H1 (cell line): ENCODE measurements around the gene CARD18. TPM values are rescaled to one million over a fixed set of nuclear protein-coding genes. Genes with fewer than 3 reads are reported as not detected.

Experiments used
- CTCF ChIA-PET: fragments of 300-600 bp; sonication (Branson Sonifier 250); formaldehyde crosslinking; loops from one replicate; lab custom pipeline; 2021; ENCODE audit not compliant: partially characterized antibody; lab: Charles Lee
- POLR2A ChIA-PET: fragments of 300-600 bp; sonication (Branson Sonifier 250); formaldehyde crosslinking; loops from one replicate; lab custom pipeline; 2021; ENCODE audit warnings: inconsistent platforms; ENCODE audit not compliant: partially characterized antibody; lab: Charles Lee
- DNase-seq, 2 experiments: peaks; one replicate each; pipeline versions ENCODE4 v3.0.0 to v3.0.0-alpha.2; 2010 to 2022; ENCODE audit warnings: low spot score in 2 of 2, low read depth in 1 of 2, mixed read lengths in 1 of 2
- FAIRE-seq: peaks from 2 replicates; lab custom pipeline; 2011; peaks lifted over from hg19 to GRCh38; lab: Jason Lieb, UNC
- H2AFZ ChIP-seq: 2 replicates; pipeline ENCODE4 v1.8.1; 2012; ENCODE audit warnings: low read length, inconsistent platforms
- H2AK5ac ChIP-seq: 2 replicates; pipeline ENCODE4 v1.6.1; 2013; ENCODE audit warnings: low read depth, low read length
- H2BK120ac ChIP-seq: replicated peaks from 2 replicates; pipeline ENCODE3; 2013; ENCODE audit warnings: low read depth, low read length, inconsistent platforms
- H2BK12ac ChIP-seq: 2 replicates; pipeline ENCODE4 v1.6.1; 2013; ENCODE audit warnings: low read depth, low read length
- H2BK15ac ChIP-seq: 2 replicates; pipeline ENCODE4 v1.6.1; 2013; ENCODE audit warnings: low read length
- H2BK20ac ChIP-seq: 2 replicates; pipeline ENCODE4 v1.6.1; 2013; ENCODE audit warnings: low read length
- H2BK5ac ChIP-seq: 2 replicates; pipeline ENCODE4 v1.6.1; 2013; ENCODE audit warnings: low read depth, low read length
- H3K14ac ChIP-seq: 2 replicates; pipeline ENCODE4 v1.6.1; 2013; ENCODE audit warnings: inconsistent platforms; ENCODE audit not compliant: insufficient read length
- H3K18ac ChIP-seq: 2 replicates; pipeline ENCODE4 v1.6.1; 2013; ENCODE audit warnings: low read length; ENCODE audit errors: extremely low read depth
- H3K23ac ChIP-seq: 2 replicates; pipeline ENCODE4 v1.6.1; 2013; ENCODE audit warnings: inconsistent platforms; ENCODE audit not compliant: insufficient read length
- H3K23me2 ChIP-seq: 2 replicates; pipeline ENCODE4 v1.6.1; 2013; ENCODE audit warnings: low read depth, low read length
- H3K27ac ChIP-seq: 2 replicates; pipeline ENCODE4 v1.6.1; 2011; ENCODE audit warnings: low read depth, low read length, inconsistent platforms
- H3K27me3 ChIP-seq, 4 experiments: replicated peaks in 1 of 4; 1 replicate in 1 of 4; 2 replicates in 3 of 4; pipeline versions ENCODE4 v1.6.1 to v1.8.1; 2011 to 2013; ENCODE audit warnings: low read length in 3 of 4, mild to moderate bottlenecking in 3 of 4, inconsistent platforms in 2 of 4, mixed read lengths in 2 of 4, moderate library complexity in 1 of 4; ENCODE audit not compliant: control insufficient read depth in 3 of 4, insufficient read depth in 3 of 4; ENCODE audit errors: extremely low read depth in 1 of 4
- H3K36me3 ChIP-seq, 4 experiments: 2 replicates each; pipeline versions ENCODE4 v1.6.1 to v1.8.1; 2011 to 2013; ENCODE audit warnings: mild to moderate bottlenecking in 4 of 4, low read length in 3 of 4, moderate library complexity in 2 of 4, control low read depth in 1 of 4, inconsistent platforms in 1 of 4; ENCODE audit not compliant: insufficient read depth in 4 of 4, control insufficient read depth in 2 of 4
- H3K4ac ChIP-seq: replicated peaks from 2 replicates; pipeline ENCODE3; 2013; ENCODE audit warnings: low read length, low read depth, mixed read lengths, inconsistent platforms; ENCODE audit not compliant: insufficient read length
- H3K4me1 ChIP-seq, 4 experiments: replicated peaks in 1 of 4; 1 replicate in 1 of 4; 2 replicates in 3 of 4; pipeline versions ENCODE4 v1.6.1 to v1.8.1; 2011 to 2013; ENCODE audit warnings: low read length in 3 of 4, inconsistent platforms in 2 of 4, mixed read lengths in 1 of 4; ENCODE audit not compliant: insufficient read depth in 4 of 4, control insufficient read depth in 3 of 4
- H3K4me2 ChIP-seq, 2 experiments: 2 replicates each; pipeline versions ENCODE4 v1.6.1 to v1.8.1; 2011 to 2013; ENCODE audit warnings: low read depth in 2 of 2, low read length in 2 of 2, control low read depth in 1 of 2, inconsistent platforms in 1 of 2, mild to moderate bottlenecking in 1 of 2; ENCODE audit not compliant: insufficient read depth in 1 of 2
- H3K4me3 ChIP-seq, 4 experiments: fragments of 200-600, 300-600 bp in 1 of 4; sonication (generic), shearing (Covaris generic), sonication (Bioruptor Twin) in 1 of 4; 2 replicates each; pipeline versions ENCODE4 v1.5.1 to v1.8.1; 2011 to 2016; ENCODE audit warnings: low read length in 4 of 4, low read depth in 3 of 4, control low read depth in 2 of 4, inconsistent platforms in 2 of 4, mild to moderate bottlenecking in 2 of 4, mixed read lengths in 1 of 4, moderate library complexity in 1 of 4; ENCODE audit not compliant: insufficient read depth in 2 of 4; ENCODE audit errors: extremely low read depth in 1 of 4
- H3K56ac ChIP-seq: replicated peaks from 2 replicates; pipeline ENCODE3; 2013; ENCODE audit warnings: low read depth, mild to moderate bottlenecking, mixed read lengths, low read length, inconsistent platforms; ENCODE audit not compliant: insufficient read length
- H3K79me1 ChIP-seq: 2 replicates; pipeline ENCODE4 v1.6.1; 2013; ENCODE audit warnings: low read depth, low read length, control low read depth
- H3K79me2 ChIP-seq, 2 experiments: 2 replicates each; pipeline versions ENCODE4 v1.6.1 to v1.8.1; 2012 to 2013; ENCODE audit warnings: low read length in 2 of 2, mild to moderate bottlenecking in 2 of 2, inconsistent platforms in 1 of 2; ENCODE audit not compliant: insufficient read depth in 2 of 2, control insufficient read depth in 1 of 2
- H3K9ac ChIP-seq, 4 experiments: replicated peaks in 1 of 4; 1 replicate in 1 of 4; 2 replicates in 3 of 4; pipeline versions ENCODE4 v1.6.1 to v1.8.1; 2011 to 2013; ENCODE audit warnings: low read depth in 3 of 4, low read length in 3 of 4, control low read depth in 2 of 4, mild to moderate bottlenecking in 2 of 4, moderate library complexity in 2 of 4, inconsistent platforms in 1 of 4; ENCODE audit errors: extremely low read depth in 1 of 4
- H3K9me3 ChIP-seq, 2 experiments: 2 replicates each; pipeline versions ENCODE4 v1.6.1 to v1.8.1; 2012 to 2013; ENCODE audit warnings: mild to moderate bottlenecking in 2 of 2, moderate library complexity in 2 of 2, control low read depth in 1 of 2, inconsistent platforms in 1 of 2, low read depth in 1 of 2, low read length in 1 of 2, mixed read lengths in 1 of 2; ENCODE audit not compliant: insufficient read depth in 2 of 2
- H4K20me1 ChIP-seq, 2 experiments: replicated peaks in 1 of 2; 2 replicates each; pipeline versions ENCODE3 to v1.8.1; 2011 to 2013; ENCODE audit warnings: inconsistent platforms in 2 of 2, low read length in 2 of 2, mild to moderate bottlenecking in 1 of 2; ENCODE audit not compliant: insufficient read depth in 2 of 2, control insufficient read depth in 1 of 2
- H4K5ac ChIP-seq: 2 replicates; pipeline ENCODE4 v1.6.1; 2013; ENCODE audit warnings: low read length, low read depth, mixed read lengths, inconsistent platforms; ENCODE audit not compliant: insufficient read length
- H4K8ac ChIP-seq: 2 replicates; pipeline ENCODE4 v1.8.0; 2013; ENCODE audit warnings: mild to moderate bottlenecking, moderate library complexity, low read length, inconsistent platforms; ENCODE audit not compliant: insufficient read depth; ENCODE audit errors: extremely low read depth
- H4K91ac ChIP-seq: replicated peaks from 2 replicates; pipeline ENCODE3; 2013; ENCODE audit warnings: low read length, mixed read lengths, inconsistent platforms; ENCODE audit not compliant: insufficient read length
- CBX5 ChIP-seq: fragments of 300-800, 300-1000 bp; sonication (generic); IDR thresholded peaks from 2 replicates; pipeline ENCODE4 v1.7.1; 2016; ENCODE audit warnings: antibody characterized with exemption, low read length, low read depth
- CBX8 ChIP-seq: fragments of 300-800, 300-1000 bp; sonication (generic); IDR thresholded peaks from 2 replicates; pipeline ENCODE4 v1.7.1; 2016; ENCODE audit warnings: low read depth, low read length, borderline replicate concordance
- CTBP2 ChIP-seq: IDR thresholded peaks from 2 replicates; pipeline ENCODE4 v1.7.0; 2011; ENCODE audit warnings: borderline replicate concordance, mild to moderate bottlenecking, moderate library complexity, mixed read lengths, low read length; ENCODE audit not compliant: insufficient read depth, insufficient read length
- JUN ChIP-seq: IDR thresholded peaks from 2 replicates; pipeline ENCODE4 v1.6.1; 2011; ENCODE audit warnings: low read depth, mild to moderate bottlenecking, improper control_type of control experiment, low read length
- POLR2AphosphoS5 ChIP-seq: IDR thresholded peaks from 2 replicates; pipeline ENCODE4 v1.6.1; 2011; ENCODE audit warnings: low read depth, low read length
- POU5F1 ChIP-seq: IDR thresholded peaks from 2 replicates; pipeline ENCODE4 v1.6.1; 2011; ENCODE audit warnings: low read depth, mild to moderate bottlenecking, low read length, moderate library complexity
- RAD21 ChIP-seq, 2 experiments: IDR thresholded peaks in 1 of 2; conservative IDR thresholded peaks in 1 of 2; 2 replicates each; pipeline ENCODE4 v1.6.1; 2011; ENCODE audit warnings: low read depth in 2 of 2, low read length in 2 of 2, improper control_type of control experiment in 1 of 2, inconsistent platforms in 1 of 2, mild to moderate bottlenecking in 1 of 2, moderate library complexity in 1 of 2
- RXRA ChIP-seq: IDR thresholded peaks from 2 replicates; pipeline ENCODE4 v1.6.1; 2011; ENCODE audit warnings: low read depth, mild to moderate bottlenecking, low read length, moderate library complexity; ENCODE audit not compliant: insufficient read depth
- SAP30 ChIP-seq: fragments of 300-600 bp; sonication (generic); IDR thresholded peaks from 2 replicates; pipeline ENCODE4 v1.7.1; 2012; ENCODE audit warnings: low read length, moderate library complexity, mild to moderate bottlenecking, inconsistent platforms; ENCODE audit not compliant: insufficient read depth, insufficient replicate concordance
- SIX5 ChIP-seq: IDR thresholded peaks from 2 replicates; pipeline ENCODE4 v1.6.1; 2011; ENCODE audit warnings: mild to moderate bottlenecking, low read depth, low read length
- TAF7 ChIP-seq: optimal IDR thresholded peaks from 2 replicates; pipeline ENCODE3; 2011; ENCODE audit warnings: low read depth, mild to moderate bottlenecking, inconsistent platforms, low read length, moderate library complexity, borderline replicate concordance
- WGBS, 2 experiments: shearing (Covaris generic) in 1 of 2; methylation state at CpG; one replicate each; pipeline versions ENCODE4 v1.1.6 to v1.1.7; 2013 to 2015; ENCODE audit warnings: low lambda C conversion rate in 2 of 2, mixed read lengths in 2 of 2, inconsistent platforms in 1 of 2, low coverage in 1 of 2, missing lambda C conversion rate in 1 of 2; ENCODE audit not compliant: insufficient replicate concordance in 2 of 2, insufficient coverage in 1 of 2, insufficient read length in 1 of 2; ENCODE audit errors: extremely low coverage in 1 of 2, missing lambda C conversion rate in 1 of 2; 5-methylcytosine and 5-hydroxymethylcytosine counted together
- polyA plus RNA-seq, 7 experiments: library from polyadenylated mRNA; depleted of rRNA in 3 of 7; stranded (reverse) in 5 of 7; unstranded in 2 of 7; fragments of >200 nt in 5 of 7; fragments of 200-250 nt in 2 of 7; gene quantifications; 1 replicate in 5 of 7; 2 replicates in 1 of 7; 4 replicates in 1 of 7; pipeline versions ENCODE4 v1.2.1 to v1.2.3, GENCODE V29; 2011 to 2013; ENCODE audit warnings: missing spikeins in 2 of 7, mixed read lengths in 2 of 7
- total RNA-seq: library from RNA; stranded (reverse); fragmentation: NEBNext Ultra II Directional; extraction: Animal tissue kit (Norgen Biotek cat#: 25700); gene quantifications from 2 replicates; pipeline ENCODE4 v1.2.1, GENCODE V29; 2021
- TF ChIP-seq, protein P1 (sequence below): IDR thresholded peaks from 2 replicates; pipeline ENCODE4 v1.6.1; 2012; ENCODE audit warnings: inconsistent platforms

CARD18 gene
- total and polyA plus RNA-seq, 2 of the 8 experiments (the other 6 are each of a cell fraction or from before 2014, with no cell fraction given) = not detected

DNA sequence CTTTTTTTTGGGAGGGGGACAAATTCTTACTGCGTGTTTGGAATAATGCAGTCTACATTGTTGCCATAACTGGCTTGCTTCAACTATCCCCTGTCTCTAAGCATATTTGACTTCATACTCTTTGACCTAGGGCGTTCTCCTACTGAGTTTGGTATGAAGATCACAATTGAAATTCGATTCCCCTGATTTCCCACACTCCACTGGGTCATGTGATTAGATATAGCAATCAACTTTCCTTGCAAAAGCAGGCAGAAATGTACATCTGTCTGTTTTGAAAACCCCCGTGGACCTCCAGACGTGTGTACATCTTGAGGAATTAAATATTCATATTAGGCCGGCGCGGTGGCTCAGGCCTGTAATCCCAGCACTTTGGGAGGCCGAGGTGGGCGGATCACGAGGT lies 13.8 kb upstream of the CARD18 start:
- no peak overlapping the region for H3K14ac ChIP-seq
- H3K56ac ChIP-seq = no peak overlapping the region
- 88% methylated on average over 11 of the region's 11 CpGs; no CpG with 5 or more reads in 1 of the 2 experiments for WGBS, 2 experiments
- POLR2A ChIA-PET = no interaction called here
- FAIRE-seq (no peak), DNase-seq (no peak)
- H3K23me2 ChIP-seq = no peaks in the 10 kb centered on the region
- H3K4me1 ChIP-seq = 0 out of 7 replicates have a peak, but pooled peaks cover 0 to 5% (median 0%) of the 10 kb centered on the region in 4 experiments
- H2BK5ac ChIP-seq = no peak overlapping the region
- H3K27ac ChIP-seq = no peak overlapping the region
- H3K4ac ChIP-seq = no peak overlapping the region
- H2AFZ ChIP-seq = no peak overlapping the region
- no peak for TF ChIP-seq JUN
- TF ChIP-seq, protein P1, sequence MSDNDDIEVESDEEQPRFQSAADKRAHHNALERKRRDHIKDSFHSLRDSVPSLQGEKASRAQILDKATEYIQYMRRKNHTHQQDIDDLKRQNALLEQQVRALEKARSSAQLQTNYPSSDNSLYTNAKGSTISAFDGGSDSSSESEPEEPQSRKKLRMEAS = no peak
- TF ChIP-seq SAP30 = no peak
- TF ChIP-seq CBX5 = no peak
- no peak for TF ChIP-seq RXRA
- TF ChIP-seq RAD21 (IDR thresholded peaks at IDR 0.05 in 1 of 2, conservative IDR thresholded peaks at IDR 0.05 in 1 of 2; ENCODE audit: low read depth in 2 of 2, low read length in 2 of 2) = no peak
- no peak for TF ChIP-seq CTBP2
- no peak for TF ChIP-seq SIX5
- no peak for TF ChIP-seq TAF7
- TF ChIP-seq POLR2AphosphoS5 = no peak
- no peak for TF ChIP-seq POU5F1
- no peak for TF ChIP-seq CBX8
- H4K91ac ChIP-seq = no peak overlapping the region
- no peaks in the 10 kb centered on the region for H3K79me1 ChIP-seq
- H3K23ac ChIP-seq = no peak overlapping the region
- H2BK120ac ChIP-seq = no peak overlapping the region
- H3K27me3 ChIP-seq = no peaks in the 10 kb centered on the region
- CTCF ChIA-PET = no interaction called here
- H2BK15ac ChIP-seq = no peak overlapping the region
- no peak overlapping the region for H3K4me3 ChIP-seq
- no peak overlapping the region for H3K18ac ChIP-seq
- no peak overlapping the region for H4K8ac ChIP-seq
- no peaks in the 10 kb centered on the region for H3K79me2 ChIP-seq
- no peak overlapping the region for H2AK5ac ChIP-seq
- H2BK12ac ChIP-seq = no peak overlapping the region
- no peaks in the 10 kb centered on the region for H3K36me3 ChIP-seq
- H2BK20ac ChIP-seq = no peak overlapping the region
- no peak overlapping the region for H3K4me2 ChIP-seq
- no peaks in the 10 kb centered on the region for H4K20me1 ChIP-seq
- H4K5ac ChIP-seq = no peak overlapping the region
- H3K9me3 ChIP-seq = no peaks in the 10 kb centered on the region
- H3K9ac ChIP-seq = no peak overlapping the region
